ENCODE data around the gene CAMK2A. TPM values are rescaled to one million over a fixed set of nuclear protein-coding genes. Genes with fewer than 3 reads are reported as not detected.

Gene CAMK2A
- total RNA-seq, 1 donor from 2014 or later: 1.2 TPM

- Histone ChIP-seq H3K9me3 (ENCODE audit: insufficient read depth, low read depth, low read length) (no peaks in the 10 kb centered on the region), H3K9ac (ENCODE audit: low read length) (no peak overlapping the region), H3K27ac (ENCODE audit: low read depth, low read length) (no peak overlapping the region), H3K4me2 (ENCODE audit: low read length) (no peak overlapping the region), H2AFZ (ENCODE audit: low read depth, low read length) (no peak overlapping the region), H3K79me2 (ENCODE audit: insufficient read depth, low read length) (no peaks in the 10 kb centered on the region), H3K4me3 (ENCODE audit: insufficient read depth, low read depth, low read length) (no peak overlapping the region), H3K27me3 (ENCODE audit: insufficient read depth, low read length) (no peaks in the 10 kb centered on the region), H3K36me3 (ENCODE audit: insufficient read depth, low read length) (no peaks in the 10 kb centered on the region), H3K4me1 (ENCODE audit: insufficient read depth, low read length) (peaks cover 20% of the 10 kb centered on the region), H4K20me1 (ENCODE audit: insufficient read depth, low read length) (no peaks in the 10 kb centered on the region)
- Mint-ChIP-seq H3K4me1 (ENCODE audit: low read depth, unreplicated experiment) (peaks cover 40% of the 10 kb centered on the region), H3K9me3 (ENCODE audit: unreplicated experiment) (peaks cover 2% of the 10 kb centered on the region), H3K4me3 (ENCODE audit: unreplicated experiment) (no peak overlapping the region), H3K27me3 (ENCODE audit: low read depth, unreplicated experiment) (peaks cover 2% of the 10 kb centered on the region), H3K27ac (ENCODE audit: unreplicated experiment) (no peak overlapping the region), H3K36me3 (ENCODE audit: low read depth, unreplicated experiment) (no peaks in the 10 kb centered on the region)
- FAIRE-seq: no peak
- TF ChIP-seq, protein P1, sequence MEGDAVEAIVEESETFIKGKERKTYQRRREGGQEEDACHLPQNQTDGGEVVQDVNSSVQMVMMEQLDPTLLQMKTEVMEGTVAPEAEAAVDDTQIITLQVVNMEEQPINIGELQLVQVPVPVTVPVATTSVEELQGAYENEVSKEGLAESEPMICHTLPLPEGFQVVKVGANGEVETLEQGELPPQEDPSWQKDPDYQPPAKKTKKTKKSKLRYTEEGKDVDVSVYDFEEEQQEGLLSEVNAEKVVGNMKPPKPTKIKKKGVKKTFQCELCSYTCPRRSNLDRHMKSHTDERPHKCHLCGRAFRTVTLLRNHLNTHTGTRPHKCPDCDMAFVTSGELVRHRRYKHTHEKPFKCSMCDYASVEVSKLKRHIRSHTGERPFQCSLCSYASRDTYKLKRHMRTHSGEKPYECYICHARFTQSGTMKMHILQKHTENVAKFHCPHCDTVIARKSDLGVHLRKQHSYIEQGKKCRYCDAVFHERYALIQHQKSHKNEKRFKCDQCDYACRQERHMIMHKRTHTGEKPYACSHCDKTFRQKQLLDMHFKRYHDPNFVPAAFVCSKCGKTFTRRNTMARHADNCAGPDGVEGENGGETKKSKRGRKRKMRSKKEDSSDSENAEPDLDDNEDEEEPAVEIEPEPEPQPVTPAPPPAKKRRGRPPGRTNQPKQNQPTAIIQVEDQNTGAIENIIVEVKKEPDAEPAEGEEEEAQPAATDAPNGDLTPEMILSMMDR (IDR thresholded peaks at IDR 0.05; ENCODE audit: insufficient read depth, low read depth, low read length): no peak
- no peak for TF ChIP-seq EZH2 (IDR thresholded peaks at IDR 0.05; ENCODE audit: insufficient read depth, low read length)
- no peak for DNase-seq (ENCODE audit: low read depth)
These were observed 23.9 kb upstream of the CAMK2A start for GRCh38 chr5:150313501-150313900.

DNA sequence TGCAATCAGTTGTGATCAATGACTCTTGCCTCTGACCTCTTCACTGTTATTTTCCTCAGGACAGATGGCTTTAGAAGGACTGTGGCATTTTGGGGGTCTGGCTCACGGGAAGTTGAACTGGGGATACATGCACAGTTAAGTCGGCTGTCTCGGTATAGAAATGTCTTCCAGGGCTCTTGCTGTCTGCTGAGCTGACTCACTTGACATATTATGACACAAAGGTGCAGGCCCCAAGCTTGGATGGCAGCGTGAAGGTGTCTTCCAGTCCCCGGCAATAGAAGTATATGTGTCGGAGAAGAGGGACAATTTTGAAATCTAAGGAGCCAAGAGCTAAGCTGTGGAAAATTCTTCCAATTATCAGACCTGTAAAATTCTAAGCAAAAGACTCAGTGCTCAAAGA is 22.9 kb upstream of the CAMK2A start:
- Mint-ChIP-seq H3K9me3 (ENCODE audit: unreplicated experiment) (peaks cover 2% of the 10 kb centered on the region), H3K4me1 (ENCODE audit: low read depth, unreplicated experiment) (peaks cover 30% of the 10 kb centered on the region), H3K4me3 (ENCODE audit: unreplicated experiment) (no peak overlapping the region), H3K27me3 (ENCODE audit: low read depth, unreplicated experiment) (peaks cover 7% of the 10 kb centered on the region), H3K27ac (ENCODE audit: unreplicated experiment) (peak overlapping the region; percentile 48), H3K36me3 (ENCODE audit: low read depth, unreplicated experiment) (no peaks in the 10 kb centered on the region)
- no peak overlapping the region for H2AFZ ChIP-seq (ENCODE audit: low read depth, low read length)
- TF ChIP-seq, protein P1 (IDR thresholded peaks at IDR 0.05; ENCODE audit: insufficient read depth, low read depth, low read length): no peak
- TF ChIP-seq EZH2 (IDR thresholded peaks at IDR 0.05; ENCODE audit: insufficient read depth, low read length): no peak
- H3K4me3 ChIP-seq (ENCODE audit: insufficient read depth, low read depth, low read length): no peak overlapping the region
- no peak overlapping the region for H3K27ac ChIP-seq (ENCODE audit: low read depth, low read length)
- no peaks in the 10 kb centered on the region for H3K36me3 ChIP-seq (ENCODE audit: insufficient read depth, low read length)
- H3K4me1 ChIP-seq (ENCODE audit: insufficient read depth, low read length): peaks cover 10% of the 10 kb centered on the region
- H3K4me2 ChIP-seq (ENCODE audit: low read length): no peak overlapping the region
- no peak overlapping the region for H3K9ac ChIP-seq (ENCODE audit: low read length)
- DNase-seq (ENCODE audit: low read depth) (no peak), FAIRE-seq (no peak)
- no peaks in the 10 kb centered on the region for H3K27me3 ChIP-seq (ENCODE audit: insufficient read depth, low read length)
- no peaks in the 10 kb centered on the region for H4K20me1 ChIP-seq (ENCODE audit: insufficient read depth, low read length)
- H3K9me3 ChIP-seq (ENCODE audit: insufficient read depth, low read depth, low read length): no peaks in the 10 kb centered on the region
- no peaks in the 10 kb centered on the region for H3K79me2 ChIP-seq (ENCODE audit: insufficient read depth, low read length)

GRCh38 chr5:150311015-150311692 is 21.6 kb upstream of the CAMK2A start:
- no peaks in the 10 kb centered on the region for H3K36me3 ChIP-seq (ENCODE audit: insufficient read depth, low read length)
- peak overlapping the region; percentile 22 for H2AFZ ChIP-seq (ENCODE audit: low read depth, low read length)
- Mint-ChIP-seq H3K4me3 (ENCODE audit: unreplicated experiment) (no peak overlapping the region), H3K4me1 (ENCODE audit: low read depth, unreplicated experiment) (peaks cover 21% of the 10 kb centered on the region), H3K27ac (ENCODE audit: unreplicated experiment) (no peak overlapping the region), H3K9me3 (ENCODE audit: unreplicated experiment) (peaks cover 2% of the 10 kb centered on the region), H3K36me3 (ENCODE audit: low read depth, unreplicated experiment) (no peaks in the 10 kb centered on the region), H3K27me3 (ENCODE audit: low read depth, unreplicated experiment) (peaks cover 7% of the 10 kb centered on the region)
- H3K27ac ChIP-seq (ENCODE audit: low read depth, low read length): no peak overlapping the region
- H3K9me3 ChIP-seq (ENCODE audit: insufficient read depth, low read depth, low read length): no peaks in the 10 kb centered on the region
- no peak overlapping the region for H3K4me3 ChIP-seq (ENCODE audit: insufficient read depth, low read depth, low read length)
- FAIRE-seq (no peak), DNase-seq (ENCODE audit: low read depth) (no peak)
- no peaks in the 10 kb centered on the region for H3K27me3 ChIP-seq (ENCODE audit: insufficient read depth, low read length)
- no peaks in the 10 kb centered on the region for H3K79me2 ChIP-seq (ENCODE audit: insufficient read depth, low read length)
- H3K4me1 ChIP-seq (ENCODE audit: insufficient read depth, low read length): no peaks in the 10 kb centered on the region
- H4K20me1 ChIP-seq (ENCODE audit: insufficient read depth, low read length): no peaks in the 10 kb centered on the region
- H3K9ac ChIP-seq (ENCODE audit: low read length): no peak overlapping the region
- no peak overlapping the region for H3K4me2 ChIP-seq (ENCODE audit: low read length)
- TF ChIP-seq, protein P1 (IDR thresholded peaks at IDR 0.05; ENCODE audit: insufficient read depth, low read depth, low read length): no peak
